ENCODE data around the gene SLC28A2. TPM values are rescaled to one million over a fixed set of nuclear protein-coding genes. Genes with fewer than 3 reads are reported as not detected.
"Not testable (repeated sequence)": the region's sequence is repeated elsewhere in the genome, so short reads cannot be mapped to it uniquely, and the experiment has no call there.

Gene SLC28A2
- total RNA-seq, 1 experiment from 2014 or later = 0.20 TPM

- no peaks in the 10 kb centered on the region; the same call in 1 of the 2 replicates for H3K27me3 Mint-ChIP-seq (ENCODE audit: low read depth)
- peak; percentile 40 for DNase-seq (ENCODE audit: low spot score)
- no peak for TF ChIP-seq ZBTB43 (CRISPR knock-in tag; IDR thresholded peaks at IDR 0.05)
- TF ChIP-seq CTCF (IDR thresholded peaks at IDR 0.05) = peak; percentile 60
- H3K36me3 Mint-ChIP-seq = no peaks in the 10 kb centered on the region
- no peak overlapping the region for H3K27ac Mint-ChIP-seq
- H3K4me3 Mint-ChIP-seq = no peak overlapping the region
- ChIA-PET CTCF (interaction anchor here (0.5 to 3.1 kb wide), 26 partner anchors 14 to 400 kb away, joined by 3 to 25 read pairs (median 4); a partner anchor contains a TSS), POLR2A (no interaction called here)
- peak; percentile 99 for ATAC-seq
- H3K9me3 Mint-ChIP-seq = peaks cover 3% of the 10 kb centered on the region
- H3K4me1 Mint-ChIP-seq = 0 out of 2 replicates have a peak, but pooled peaks cover 2% of the 10 kb centered on the region
Measured at GRCh38 chr15:45253330-45253729, 1.3 kb downstream of the SLC28A2 start.

- no peak for ATAC-seq
- no peak for TF ChIP-seq USF2 (CRISPR knock-in tag; IDR thresholded peaks at IDR 0.05)
- no peak for TF ChIP-seq E2F1 (CRISPR knock-in tag; IDR thresholded peaks at IDR 0.05)
- no peak for TF ChIP-seq ZMAT4 (CRISPR knock-in tag; IDR thresholded peaks at IDR 0.05)
- no peak overlapping the region for H3K27ac Mint-ChIP-seq
- no peak overlapping the region for H3K4me3 Mint-ChIP-seq
- no peak for DNase-seq (ENCODE audit: low spot score)
- ChIA-PET CTCF (interaction anchor here (2.9 to 3.1 kb wide), 2 partner anchors 91 to 136 kb away, joined by 9 to 25 read pairs; no protein-coding TSS in a partner anchor), POLR2A (no interaction called here)
- H3K9me3 Mint-ChIP-seq = no peaks in the 10 kb centered on the region; the same call in 1 of the 2 replicates
- H3K27me3 Mint-ChIP-seq (ENCODE audit: low read depth) = no peaks in the 10 kb centered on the region; the same call in 1 of the 2 replicates
- H3K36me3 Mint-ChIP-seq = no peaks in the 10 kb centered on the region
- H3K4me1 Mint-ChIP-seq = 0 out of 2 replicates have a peak, but pooled peaks cover 2% of the 10 kb centered on the region
Measured at GRCh38 chr15:45254405-45254804, 2.4 kb downstream of the SLC28A2 start.

- CTCF ChIA-PET; H3K4me1 Mint-ChIP-seq; H3K27ac Mint-ChIP-seq; POLR2A ChIA-PET; H3K4me3 Mint-ChIP-seq; ATAC-seq; H3K36me3 Mint-ChIP-seq; DNase-seq (ENCODE audit: low spot score); H3K9me3 Mint-ChIP-seq; H3K27me3 Mint-ChIP-seq (ENCODE audit: low read depth): not testable (repeated sequence)
Measured at GRCh38 chr15:45254824-45255223, 2.8 kb downstream of the SLC28A2 start.

- H3K36me3 Mint-ChIP-seq = no peaks in the 10 kb centered on the region
- ChIA-PET POLR2A (no interaction called here), CTCF (no interaction called here)
- H3K4me3 Mint-ChIP-seq = no peak overlapping the region
- DNase-seq (ENCODE audit: low spot score) (no peak), ATAC-seq (no peak)
- no peaks in the 10 kb centered on the region for H3K9me3 Mint-ChIP-seq
- H3K4me1 Mint-ChIP-seq = no peaks in the 10 kb centered on the region
- H3K27ac Mint-ChIP-seq = no peak overlapping the region
- H3K27me3 Mint-ChIP-seq (ENCODE audit: low read depth) = peaks cover 15% of the 10 kb centered on the region
- TF ChIP-seq ERG (CRISPR knock-in tag; IDR thresholded peaks at IDR 0.05) (no peak), JUN (CRISPR knock-in tag; IDR thresholded peaks at IDR 0.05) (no peak), HMGA2 (CRISPR knock-in tag; IDR thresholded peaks at IDR 0.05) (no peak), PREB (CRISPR knock-in tag; IDR thresholded peaks at IDR 0.05; ENCODE audit: borderline replicate concordance) (no peak), USF1 (CRISPR knock-in tag; IDR thresholded peaks at IDR 0.05) (no peak), HMGXB4 (CRISPR knock-in tag; IDR thresholded peaks at IDR 0.05) (no peak), ZSCAN18 (CRISPR knock-in tag; IDR thresholded peaks at IDR 0.05) (no peak), KAT7 (CRISPR knock-in tag; IDR thresholded peaks at IDR 0.05; ENCODE audit: borderline replicate concordance) (no peak), ETV6 (CRISPR knock-in tag; IDR thresholded peaks at IDR 0.05) (no peak), TCF7 (CRISPR knock-in tag; IDR thresholded peaks at IDR 0.05; ENCODE audit: low read depth) (no peak), NR3C1 (CRISPR knock-in tag; conservative IDR thresholded peaks at IDR 0.05; ENCODE audit: low read depth) (no peak)
Measured at GRCh38 chr15:45259796-45260195, 7.8 kb downstream of the SLC28A2 start.
